H1 (cell line): ENCODE data around the gene MVK. TPM values are rescaled to one million over a fixed set of nuclear protein-coding genes. Genes with fewer than 3 reads are reported as not detected.

ENCODE experiments used
- POLR2AphosphoS5 ChIP-seq: IDR thresholded peaks from 2 replicates; pipeline ENCODE4 v1.6.1; 2011; ENCODE audit warnings: low read depth, low read length
- RXRA ChIP-seq: IDR thresholded peaks from 2 replicates; pipeline ENCODE4 v1.6.1; 2011; ENCODE audit warnings: low read depth, mild to moderate bottlenecking, low read length, moderate library complexity; ENCODE audit not compliant: insufficient read depth
- polyA plus RNA-seq, 7 experiments: library from polyadenylated mRNA; depleted of rRNA in 3 of 7; stranded (reverse) in 5 of 7; unstranded in 2 of 7; fragments of >200 nt in 5 of 7; fragments of 200-250 nt in 2 of 7; gene quantifications; 1 replicate in 5 of 7; 2 replicates in 1 of 7; 4 replicates in 1 of 7; pipeline versions ENCODE4 v1.2.1 to v1.2.3, GENCODE V29; 2011 to 2013; ENCODE audit warnings: missing spikeins in 2 of 7, mixed read lengths in 2 of 7
- total RNA-seq: library from RNA; stranded (reverse); fragmentation: NEBNext Ultra II Directional; extraction: Animal tissue kit (Norgen Biotek cat#: 25700); gene quantifications from 2 replicates; pipeline ENCODE4 v1.2.1, GENCODE V29; 2021
- TF ChIP-seq, protein P1 (sequence below): IDR thresholded peaks from 2 replicates; pipeline ENCODE4 v1.6.1; 2012; ENCODE audit warnings: low read length, inconsistent platforms

Gene MVK
- total and polyA plus RNA-seq, 2 of the 8 experiments (the other 6 are each of a cell fraction or from before 2014, with no cell fraction given) = 15.7 to 20.9 TPM

DNA sequence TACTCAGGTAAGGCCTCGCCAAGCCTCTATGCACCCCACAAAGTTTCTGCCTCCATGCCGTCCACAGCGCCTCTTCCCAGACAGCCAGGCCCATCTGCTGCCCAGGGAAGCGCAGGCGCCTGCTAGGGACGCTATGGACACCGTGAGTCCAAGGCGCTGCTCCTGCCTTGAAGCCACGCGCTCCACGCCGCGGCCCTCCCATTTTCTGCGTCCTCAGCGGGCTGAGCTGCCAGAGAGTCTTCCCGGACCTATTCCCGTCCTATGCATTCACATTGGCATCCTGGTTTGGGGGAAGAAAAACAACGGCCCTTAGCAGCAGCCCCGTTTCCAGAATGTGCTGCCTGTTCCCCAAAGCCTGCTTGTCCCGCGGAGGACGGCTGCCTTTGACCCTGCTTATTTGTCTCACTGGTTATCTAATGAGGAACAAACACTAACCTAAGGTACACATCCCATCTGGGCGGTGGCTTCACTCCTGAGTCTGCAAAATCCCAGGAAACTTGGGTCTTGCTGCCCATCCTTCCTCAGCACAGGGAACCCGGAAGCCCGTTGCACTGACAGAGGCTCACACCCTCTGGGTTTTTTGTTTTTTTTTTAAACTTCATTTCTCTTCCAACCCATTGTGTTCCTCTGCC is 38.2 kb upstream of the MVK start (continued):
- no peak for TF ChIP-seq POLR2AphosphoS5
- TF ChIP-seq, protein P1, sequence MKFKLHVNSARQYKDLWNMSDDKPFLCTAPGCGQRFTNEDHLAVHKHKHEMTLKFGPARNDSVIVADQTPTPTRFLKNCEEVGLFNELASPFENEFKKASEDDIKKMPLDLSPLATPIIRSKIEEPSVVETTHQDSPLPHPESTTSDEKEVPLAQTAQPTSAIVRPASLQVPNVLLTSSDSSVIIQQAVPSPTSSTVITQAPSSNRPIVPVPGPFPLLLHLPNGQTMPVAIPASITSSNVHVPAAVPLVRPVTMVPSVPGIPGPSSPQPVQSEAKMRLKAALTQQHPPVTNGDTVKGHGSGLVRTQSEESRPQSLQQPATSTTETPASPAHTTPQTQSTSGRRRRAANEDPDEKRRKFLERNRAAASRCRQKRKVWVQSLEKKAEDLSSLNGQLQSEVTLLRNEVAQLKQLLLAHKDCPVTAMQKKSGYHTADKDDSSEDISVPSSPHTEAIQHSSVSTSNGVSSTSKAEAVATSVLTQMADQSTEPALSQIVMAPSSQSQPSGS = no peak
- TF ChIP-seq RXRA = no peak
